ENCODE results near the gene CREG2.

Gene CREG2, protein sequence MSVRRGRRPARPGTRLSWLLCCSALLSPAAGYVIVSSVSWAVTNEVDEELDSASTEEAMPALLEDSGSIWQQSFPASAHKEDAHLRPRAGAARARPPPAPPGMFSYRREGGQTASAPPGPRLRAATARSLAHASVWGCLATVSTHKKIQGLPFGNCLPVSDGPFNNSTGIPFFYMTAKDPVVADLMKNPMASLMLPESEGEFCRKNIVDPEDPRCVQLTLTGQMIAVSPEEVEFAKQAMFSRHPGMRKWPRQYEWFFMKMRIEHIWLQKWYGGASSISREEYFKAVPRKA

DNA sequence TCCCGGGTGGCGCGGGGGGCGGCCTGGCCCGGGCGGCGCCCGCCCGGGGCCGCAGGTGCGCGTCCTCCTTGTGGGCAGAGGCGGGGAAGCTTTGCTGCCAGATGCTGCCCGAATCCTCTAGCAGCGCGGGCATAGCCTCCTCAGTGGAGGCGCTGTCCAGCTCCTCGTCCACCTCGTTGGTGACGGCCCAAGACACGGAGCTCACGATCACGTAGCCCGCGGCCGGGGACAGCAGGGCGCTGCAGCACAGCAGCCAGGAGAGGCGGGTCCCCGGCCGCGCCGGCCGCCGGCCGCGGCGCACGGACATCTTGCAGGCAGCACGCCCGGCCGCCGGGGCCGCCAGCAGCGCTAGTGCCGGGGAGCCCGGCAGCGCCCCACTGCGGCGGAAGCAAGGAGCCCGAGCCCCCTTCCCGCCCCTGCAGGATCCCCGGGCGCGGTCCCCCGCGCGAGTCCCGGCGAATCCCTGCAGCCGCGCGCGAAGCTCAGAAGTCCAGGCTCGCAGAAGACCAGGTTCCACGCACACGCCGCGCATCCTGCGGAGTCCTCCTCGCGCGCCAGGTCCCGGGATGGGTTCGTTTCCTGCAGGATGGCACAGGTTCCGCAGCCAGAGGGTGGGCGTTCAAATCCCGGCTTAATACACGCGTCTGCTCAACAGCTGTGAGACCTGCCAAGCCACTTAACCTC lies at the start of gene CREG2:
CREG2 (minus strand) TSS at position 353 of the 684 bp plus-strand sequence; CDS start at position 307, 46 bp downstream.
- DNase-seq (ENCODE audit: low read depth in 4 of 4, low spot score in 1 of 4), result peak; percentile 25 to 45 (median 34)

DNA sequence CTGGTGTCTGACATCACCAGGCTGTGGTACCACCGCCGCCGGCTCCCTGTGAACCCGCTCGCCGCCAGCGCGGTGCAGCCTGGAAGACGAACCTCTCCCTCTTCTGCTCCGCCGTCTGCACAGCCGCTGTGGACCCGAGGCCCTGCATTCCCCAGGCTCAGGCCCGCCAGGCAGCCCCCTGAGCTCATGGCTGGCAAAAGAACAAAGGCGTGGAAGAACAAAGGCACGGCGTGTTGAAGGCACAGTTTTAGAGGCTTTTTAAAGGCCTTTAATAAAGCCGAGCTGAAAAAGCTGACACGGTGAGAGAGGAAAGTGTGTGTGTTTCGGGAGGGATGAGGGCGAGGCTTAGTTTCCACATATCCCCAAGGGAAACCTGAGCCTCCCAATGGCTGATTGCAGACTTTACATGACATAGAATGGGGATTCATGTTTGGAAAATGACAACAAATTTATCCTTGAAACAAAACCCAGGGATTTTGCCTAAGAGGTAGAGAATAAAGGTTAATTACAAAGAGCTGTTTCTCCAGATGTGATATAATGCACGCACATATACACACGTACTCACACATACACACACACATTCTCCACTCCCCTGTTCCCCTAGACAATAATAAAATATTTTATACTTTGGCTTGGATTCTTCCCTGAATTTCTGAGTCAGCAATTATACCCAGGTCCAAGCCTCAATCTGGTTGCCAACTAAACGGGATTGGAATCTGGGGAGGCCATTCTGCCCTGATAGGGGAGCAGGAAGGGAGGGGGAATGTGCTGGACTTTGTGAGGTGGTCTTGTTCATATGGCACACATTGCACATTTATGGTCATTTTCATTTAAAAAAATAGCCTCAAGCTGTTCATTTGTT lies 47.9 kb upstream of the CREG2 start:
- DNase-seq (ENCODE audit: low read depth in 4 of 4, low spot score in 1 of 4), result no peak

DNA sequence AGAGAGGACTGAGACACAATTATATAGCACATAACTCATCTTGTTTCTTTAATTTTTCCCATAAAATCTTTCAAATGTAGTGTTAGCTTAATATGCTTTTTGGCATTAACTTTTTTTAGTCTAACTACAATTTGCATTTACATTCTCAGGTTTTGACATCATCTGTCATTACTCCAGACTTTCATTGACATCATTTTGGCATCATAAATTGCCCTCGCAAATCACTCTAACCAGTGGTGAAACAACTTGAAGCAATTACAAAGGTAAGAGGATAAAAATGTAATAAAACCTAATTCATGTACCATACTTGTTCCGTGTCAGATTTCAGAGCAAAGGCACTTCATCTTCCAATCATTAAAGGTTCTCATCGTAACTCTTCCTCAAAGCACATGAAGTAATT lies 46.2 kb upstream of the CREG2 start:
- DNase-seq (ENCODE audit: low read depth in 4 of 4, low spot score in 1 of 4), result no peak

DNA sequence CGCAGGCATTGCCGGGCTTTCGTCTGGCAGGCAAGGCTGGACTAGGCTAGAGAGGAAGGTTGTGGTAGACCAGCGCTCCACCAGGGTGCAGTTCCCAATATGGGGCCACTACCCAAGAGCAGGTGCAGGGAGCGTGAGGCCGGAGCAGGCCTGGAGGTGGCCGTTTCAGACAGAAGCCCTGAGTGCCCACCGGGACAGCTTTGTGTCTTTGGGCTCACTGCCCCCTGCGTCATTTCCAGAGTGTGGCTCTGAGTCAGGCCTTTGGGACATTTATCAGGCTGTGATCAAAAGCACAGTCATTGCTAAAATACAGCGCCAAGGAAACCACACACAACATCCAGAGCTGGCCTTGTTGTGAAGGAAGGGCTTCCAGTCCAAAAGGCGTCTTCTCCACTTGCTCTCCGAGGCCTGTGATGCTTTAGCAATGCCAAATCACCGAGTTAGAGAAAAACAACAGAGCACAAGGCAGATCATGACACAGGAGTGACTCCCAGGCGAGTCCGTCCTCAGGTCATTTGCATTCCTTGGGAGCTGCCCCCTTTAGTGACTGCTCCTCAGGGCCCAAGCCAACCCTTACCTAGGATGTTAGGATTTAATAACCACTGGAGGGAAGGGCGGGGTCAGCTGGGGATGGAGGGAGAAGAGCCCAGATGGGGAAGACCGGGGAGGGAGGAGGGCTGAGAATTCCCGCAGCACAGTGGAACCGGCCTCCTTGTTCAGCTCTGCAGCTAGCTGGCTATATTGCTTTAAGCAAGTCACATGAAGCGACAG lies 45.3 kb upstream of the CREG2 start:
- no peak for DNase-seq (ENCODE audit: low read depth in 4 of 4, low spot score in 1 of 4)

DNA sequence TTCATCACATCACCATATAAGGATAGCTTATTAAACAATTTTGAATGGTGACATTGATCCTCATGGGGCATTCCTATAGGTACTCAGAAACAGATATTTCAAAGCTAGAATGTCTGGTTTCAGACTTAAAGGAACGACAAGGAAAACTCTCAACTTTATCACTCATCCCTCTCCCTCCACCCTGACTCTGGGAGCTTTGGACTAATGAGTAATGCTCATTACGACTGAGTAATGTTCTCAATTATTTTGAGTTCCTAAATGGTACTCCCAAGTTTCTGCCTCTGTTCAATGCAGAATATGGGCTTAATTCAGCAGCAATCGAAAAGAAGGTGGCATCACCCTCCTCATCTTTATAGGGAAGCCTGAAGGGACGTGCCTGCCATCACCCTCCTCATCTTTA lies 44.2 kb upstream of the CREG2 start:
- DNase-seq (ENCODE audit: low read depth in 4 of 4, low spot score in 1 of 4), result no peak

DNA sequence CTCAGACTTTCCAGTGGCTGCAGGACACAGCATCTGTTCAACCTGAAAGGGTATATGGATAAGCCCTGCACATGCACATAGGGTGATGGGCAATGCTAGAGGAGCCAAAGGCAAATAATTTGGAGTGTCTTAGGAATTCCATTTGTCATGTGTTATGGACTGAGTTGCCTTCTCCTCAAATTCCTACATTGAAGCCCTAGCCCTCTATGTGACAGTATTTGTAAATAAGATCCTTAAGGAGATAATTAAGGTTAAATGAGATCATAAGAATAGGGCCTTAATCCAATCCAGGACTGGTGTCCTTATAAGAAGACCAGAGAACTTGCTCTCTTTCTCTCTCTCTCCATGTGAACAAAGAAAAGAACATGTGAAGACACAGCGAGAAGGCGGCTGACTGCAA lies 42.9 kb upstream of the CREG2 start:
- no peak for DNase-seq (ENCODE audit: low read depth in 4 of 4, low spot score in 1 of 4)

DNA sequence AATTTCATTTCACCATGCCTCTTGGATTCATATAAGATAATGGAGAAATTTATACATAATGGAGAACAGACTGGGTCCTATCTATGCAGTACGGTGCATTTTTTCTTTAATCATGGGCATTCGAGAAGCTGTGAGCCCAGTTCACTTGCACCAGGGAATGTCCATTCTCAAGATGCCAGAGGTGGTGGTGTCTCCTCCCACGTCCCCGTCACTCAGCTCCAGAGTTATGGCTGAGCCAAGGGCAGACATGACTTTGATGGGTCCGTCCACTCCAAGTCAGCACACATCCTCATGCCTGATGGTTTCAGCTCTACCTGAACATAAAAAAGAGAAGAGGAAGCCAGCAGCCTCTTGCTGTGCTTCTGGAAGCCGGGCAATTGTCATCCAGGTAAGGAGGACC lies 42.1 kb upstream of the CREG2 start:
- no peak for DNase-seq (ENCODE audit: low read depth in 4 of 4, low spot score in 1 of 4)

DNA sequence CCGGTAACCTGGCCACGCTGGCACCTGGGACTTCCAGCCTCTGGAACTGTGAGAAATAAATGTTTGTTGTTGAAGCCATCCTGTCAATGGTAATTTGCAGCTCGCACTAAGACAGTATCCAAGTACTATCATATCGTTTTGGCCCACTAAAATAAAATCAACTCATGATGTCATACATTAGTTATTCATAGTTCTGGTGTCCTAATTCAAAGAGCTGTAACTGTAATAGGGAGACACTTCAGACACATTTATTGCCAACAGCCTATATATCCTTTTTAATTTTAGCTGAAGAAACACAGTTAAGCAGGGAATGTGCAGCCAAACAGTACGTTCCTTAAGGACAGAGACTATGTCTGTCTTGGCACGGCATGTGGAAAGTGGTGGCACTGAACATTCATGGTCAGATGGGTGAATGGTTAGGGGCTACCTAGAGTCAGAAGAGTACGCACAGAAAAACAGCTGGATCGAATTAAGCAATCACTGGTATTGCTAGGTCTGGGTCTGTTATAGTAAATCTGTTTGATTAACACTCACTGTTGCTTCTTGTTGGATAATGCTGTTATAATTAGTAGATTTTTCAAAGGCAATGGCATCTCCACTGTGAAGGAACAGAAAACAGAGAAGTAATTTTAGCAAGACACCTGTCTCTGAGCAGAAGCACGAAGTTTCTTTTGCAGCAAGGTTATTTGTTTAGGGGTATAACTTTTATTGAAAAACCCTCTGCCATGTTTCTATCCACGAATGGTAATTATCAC lies 41.3 kb upstream of the CREG2 start:
- DNase-seq (ENCODE audit: low read depth in 4 of 4, low spot score in 1 of 4), result no peak

DNA sequence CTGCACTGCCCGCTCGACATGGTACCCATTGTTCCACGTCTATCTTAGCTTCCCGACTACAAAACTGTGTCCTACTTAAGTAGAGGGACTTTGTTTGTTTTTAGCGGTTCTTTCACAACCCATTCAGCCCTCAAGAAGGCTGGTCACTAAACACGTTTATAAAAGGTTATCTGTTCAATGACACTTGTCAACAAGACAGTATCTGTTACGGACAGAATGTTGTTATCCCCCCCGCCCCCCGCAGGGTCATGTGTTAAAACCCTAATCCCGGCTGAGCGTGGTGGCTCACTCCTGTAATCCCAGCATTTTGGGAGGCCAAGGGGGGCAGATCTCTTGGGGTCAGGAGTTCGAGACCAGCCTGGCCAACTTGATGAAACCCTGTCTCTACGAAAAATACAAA lies 40.4 kb upstream of the CREG2 start:
- DNase-seq (ENCODE audit: low read depth in 4 of 4, low spot score in 1 of 4), result no peak

DNA sequence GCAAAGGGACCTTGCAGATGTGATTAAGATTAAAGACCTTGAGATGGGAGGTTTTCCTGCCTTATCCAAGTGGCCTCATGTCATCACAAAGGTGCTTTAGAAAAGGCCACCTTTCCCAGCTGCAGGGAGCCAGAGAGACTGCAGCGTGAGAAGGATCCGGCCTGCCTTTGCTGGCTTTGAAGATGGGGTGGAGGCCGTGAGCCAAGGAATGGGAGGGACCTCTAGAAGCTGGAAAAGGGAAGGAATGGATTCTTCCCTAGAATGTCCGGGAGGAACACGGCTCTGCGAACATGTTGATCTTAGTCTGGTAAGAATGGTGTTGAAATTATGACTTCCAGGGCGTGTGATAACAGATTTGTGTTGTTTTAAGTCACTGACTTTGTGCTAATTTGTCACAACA lies 39.9 kb upstream of the CREG2 start:
- DNase-seq (ENCODE audit: low read depth in 4 of 4, low spot score in 1 of 4), result no peak

DNA sequence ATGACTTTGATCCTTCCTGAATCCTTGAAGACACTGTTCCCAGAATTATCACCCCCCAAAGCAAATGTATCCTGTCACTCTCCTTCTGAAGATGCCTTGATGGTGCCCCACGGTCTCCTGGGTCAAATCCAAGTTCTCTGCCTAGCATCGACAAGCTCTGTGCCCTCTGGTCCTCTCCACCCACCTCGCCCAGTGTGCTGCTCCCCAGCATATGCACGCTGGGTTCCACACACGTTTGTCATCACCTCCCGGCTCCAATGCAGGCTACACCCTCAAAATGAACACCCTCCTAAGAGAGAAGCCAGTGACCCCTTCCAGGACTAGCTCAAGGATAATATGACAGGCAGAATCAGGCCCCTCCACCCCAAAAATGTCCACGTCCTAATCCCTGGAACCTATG lies 39.5 kb upstream of the CREG2 start:
- DNase-seq (ENCODE audit: low read depth in 4 of 4, low spot score in 1 of 4), result no peak

DNA sequence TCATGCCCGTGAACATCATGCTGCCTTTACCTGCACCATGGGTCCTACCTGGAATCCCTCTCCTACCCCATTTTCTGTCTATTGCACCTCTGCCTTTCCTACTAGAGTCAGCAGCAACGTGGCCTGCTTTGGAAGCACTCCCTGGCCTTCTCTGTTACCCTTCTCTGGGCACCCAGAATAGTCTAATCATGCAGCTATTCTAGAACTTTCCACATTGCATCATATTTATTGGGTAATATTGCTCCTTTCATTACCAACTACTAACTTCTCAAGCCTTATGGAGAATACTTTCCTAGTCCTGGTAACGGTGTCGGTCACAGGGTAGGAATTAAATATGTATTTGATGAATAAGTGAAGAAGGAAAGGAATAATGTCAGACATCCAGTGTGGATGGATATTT lies 33.3 kb upstream of the CREG2 start:
- no peak for DNase-seq (ENCODE audit: low read depth in 4 of 4, low spot score in 1 of 4)

DNA sequence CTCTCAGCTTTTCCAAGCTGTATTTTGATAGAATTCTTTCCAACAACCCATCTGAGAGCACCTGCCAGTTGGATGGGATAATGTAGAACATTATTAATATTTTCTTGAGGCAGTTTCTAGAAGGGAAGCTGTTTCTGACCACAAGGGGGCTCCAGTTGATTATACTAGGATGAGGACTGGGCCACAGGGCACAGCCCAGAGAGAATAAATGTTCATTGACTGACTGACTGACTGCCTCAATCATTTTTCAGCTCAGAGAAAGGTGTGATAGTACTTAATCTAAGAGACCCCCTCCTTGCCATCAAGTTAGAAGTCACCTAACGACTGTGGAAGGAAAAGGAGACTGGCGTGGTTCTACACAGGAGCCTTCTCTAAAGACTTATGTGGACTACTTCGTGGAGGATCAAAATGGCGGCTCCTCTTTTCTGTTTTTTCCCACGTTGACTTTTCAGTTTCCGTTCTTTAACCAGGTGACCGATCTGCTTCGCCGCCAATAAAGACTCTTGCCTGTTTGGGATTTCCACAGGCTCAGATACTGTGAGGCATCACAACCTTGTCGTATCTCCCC lies 31.9 kb upstream of the CREG2 start:
- peak; percentile 28 to 49 (median 43) for DNase-seq (ENCODE audit: low read depth in 4 of 4, low spot score in 1 of 4)

DNA sequence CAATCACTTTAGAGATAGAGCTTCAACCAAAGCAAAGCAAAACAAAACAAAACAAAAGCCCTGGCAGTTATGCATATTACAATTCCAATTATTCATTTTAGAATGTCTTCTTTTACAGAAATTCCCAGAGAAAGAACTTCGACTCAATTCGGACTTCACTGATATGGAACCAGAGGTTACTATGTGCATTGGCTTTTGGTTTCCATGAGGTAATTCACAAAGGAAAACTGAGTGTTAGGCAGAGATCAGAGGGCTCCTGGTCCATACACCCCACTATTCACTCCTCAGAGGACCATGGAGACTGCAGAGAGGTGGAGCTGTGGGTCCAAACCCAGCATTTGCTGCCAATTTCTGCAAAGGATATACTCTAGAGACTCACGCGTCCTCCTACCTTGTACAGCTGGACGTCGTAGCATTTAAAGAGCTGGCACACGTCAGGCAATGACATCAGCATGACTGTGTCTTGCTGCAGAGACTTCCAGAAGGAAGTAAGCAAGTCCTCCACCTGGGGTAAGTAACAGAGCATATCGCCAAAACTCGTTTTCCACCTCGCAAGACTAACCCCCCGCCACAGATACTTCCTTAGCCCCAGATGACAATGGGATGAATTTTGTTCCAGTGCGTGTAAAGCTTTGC lies 31.3 kb upstream of the CREG2 start:
- DNase-seq (ENCODE audit: low read depth in 4 of 4, low spot score in 1 of 4), result no peak

DNA sequence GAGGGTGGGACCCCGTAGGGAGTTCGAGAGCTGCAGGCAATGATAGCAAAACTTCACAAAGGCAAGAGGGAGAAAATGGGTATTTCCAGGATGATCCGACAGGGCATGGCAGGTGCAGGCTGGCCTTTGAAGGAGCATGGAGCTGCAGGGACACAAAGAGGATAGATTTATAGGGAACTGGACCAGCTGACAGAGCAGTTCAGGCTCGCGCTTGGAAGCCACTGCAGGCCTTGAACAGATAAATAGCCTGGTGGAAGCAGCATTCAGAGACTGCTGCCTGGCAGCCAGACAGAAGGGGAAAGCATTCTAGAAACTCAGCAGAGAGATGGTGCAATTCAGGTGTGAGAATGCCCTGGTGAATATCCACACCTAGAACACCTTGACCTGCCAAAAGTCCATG lies 29.3 kb upstream of the CREG2 start:
- no peak for DNase-seq (ENCODE audit: low read depth in 4 of 4, low spot score in 1 of 4)

DNA sequence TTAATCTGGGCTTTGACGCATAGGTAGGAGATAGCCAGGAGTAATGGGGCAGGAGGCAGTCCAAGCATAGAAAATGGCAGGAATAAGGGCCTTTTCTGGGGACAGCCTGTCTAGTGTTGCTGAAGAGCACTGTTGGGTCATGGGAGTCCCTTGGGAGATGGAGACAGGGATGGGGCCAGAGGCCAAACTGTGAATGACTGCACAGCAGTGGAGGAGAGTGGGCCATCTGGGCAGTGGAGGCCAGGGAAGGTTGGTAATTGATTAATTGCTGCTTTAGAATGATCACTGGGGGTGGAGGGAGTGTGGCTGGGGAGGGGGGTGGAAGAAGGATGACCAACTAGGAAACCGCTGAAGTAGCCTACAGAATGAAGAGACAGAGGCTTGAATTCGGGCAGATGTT lies 28.6 kb upstream of the CREG2 start:
- DNase-seq (ENCODE audit: low read depth in 4 of 4, low spot score in 1 of 4), result no peak

DNA sequence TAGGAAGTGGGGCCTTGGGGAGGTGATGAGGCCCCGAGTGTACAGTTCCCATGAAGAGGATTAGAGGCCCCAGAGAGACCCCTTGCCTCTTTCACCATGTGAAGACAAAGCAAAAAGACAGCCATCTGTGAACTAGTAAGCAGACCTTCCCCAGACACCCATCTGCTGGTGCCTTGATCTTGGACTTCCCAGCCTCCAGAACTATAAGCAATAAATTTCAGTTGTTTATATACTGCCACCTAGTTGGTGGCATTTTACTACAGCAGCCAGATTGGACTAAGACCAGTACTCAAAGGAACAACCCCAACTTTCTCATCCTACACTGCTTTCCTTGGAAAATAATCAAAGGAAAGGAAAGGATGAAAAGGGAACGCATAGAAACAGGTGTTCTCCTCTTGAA lies 27.9 kb upstream of the CREG2 start:
- DNase-seq (ENCODE audit: low read depth in 4 of 4, low spot score in 1 of 4), result no peak

DNA sequence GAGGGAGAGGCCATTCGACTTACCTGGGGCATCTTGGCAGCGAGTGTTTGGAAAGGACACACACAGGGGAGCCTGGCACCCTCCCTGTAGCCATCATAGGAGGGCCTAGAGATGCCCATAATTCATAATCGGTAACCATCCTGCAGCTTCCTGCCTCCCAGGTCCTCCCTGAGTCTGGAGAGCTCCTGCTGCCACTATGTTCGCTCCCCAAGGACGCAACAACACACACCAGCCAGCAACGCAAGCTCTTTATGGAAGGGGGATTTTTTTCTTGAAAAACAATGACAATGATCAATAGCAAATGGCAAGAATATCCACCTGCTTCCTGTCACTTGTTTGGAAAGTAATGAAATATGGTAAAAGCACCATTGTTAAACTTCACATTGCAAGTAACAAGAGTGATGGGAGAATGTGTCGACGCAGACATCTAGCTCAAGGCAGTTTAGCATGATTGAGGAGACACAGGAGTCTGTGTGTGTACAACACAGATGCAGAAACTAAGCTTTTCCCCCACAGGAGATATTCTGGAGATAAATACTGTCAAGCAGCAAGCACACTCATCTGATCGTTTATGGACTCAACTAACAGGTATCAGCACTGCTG lies 24.9 kb upstream of the CREG2 start:
- DNase-seq (ENCODE audit: low read depth in 4 of 4, low spot score in 1 of 4), result no peak

DNA sequence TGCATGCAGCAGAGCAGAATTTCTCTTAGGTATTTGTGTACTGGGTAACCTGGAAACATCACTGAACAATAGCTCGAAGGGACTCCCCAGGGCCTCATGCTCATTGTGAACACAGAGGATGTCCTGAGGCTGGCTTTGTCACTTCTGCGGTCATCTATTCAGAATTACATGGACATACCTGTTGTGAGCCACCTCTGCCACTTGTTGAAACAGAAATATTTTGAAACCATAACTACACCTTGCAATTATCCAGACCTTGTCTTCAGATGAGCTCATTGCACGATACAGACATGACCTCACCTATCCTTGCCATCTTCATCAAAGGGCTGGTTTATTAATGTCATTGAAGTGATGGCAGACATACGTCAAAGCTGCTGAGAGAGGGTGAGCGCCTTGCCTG lies 23.4 kb upstream of the CREG2 start:
- no peak for DNase-seq (ENCODE audit: low read depth in 4 of 4, low spot score in 1 of 4)
